Measurements from ENCODE around the gene RASSF7. TPM values are rescaled to one million over a fixed set of nuclear protein-coding genes. Genes with fewer than 3 reads are reported as not detected.

The RASSF7 gene
- total RNA-seq, 1 donor from 2014 or later, result 12.8 TPM

- H3K27ac Mint-ChIP-seq, result no peak overlapping the region
- TF ChIP-seq EZH2 (IDR thresholded peaks at IDR 0.05) (no peak), CTCF (IDR thresholded peaks at IDR 0.05) (no peak), EZH2phosphoT487 (IDR thresholded peaks at IDR 0.05) (no peak)
Observed at GRCh38 chr11:563066-563811, 2.5 kb downstream of the RASSF7 start.

GRCh38 chr11:563812-564578, 3.2 kb downstream of the RASSF7 start:
- no peaks in the 10 kb centered on the region for H3K36me3 Mint-ChIP-seq

More at GRCh38 chr11:563066-563811, 2.5 kb downstream of the RASSF7 start:
- peaks cover 25% of the 10 kb centered on the region for H3F3A ChIP-seq (ENCODE audit: low read depth)
- H3K4me1 ChIP-seq, result peaks cover 21% of the 10 kb centered on the region
- DNase-seq (ENCODE audit: low spot score), result no peak
- no peak overlapping the region for H3K4me2 ChIP-seq
- H3K36me3 ChIP-seq, result no peaks in the 10 kb centered on the region
- H3K9me3 ChIP-seq (ENCODE audit: low read depth), result no peaks in the 10 kb centered on the region
- H2AFZ ChIP-seq (replicated peaks), result no peak overlapping the region
- peaks cover 54% of the 10 kb centered on the region for H4K20me1 ChIP-seq (ENCODE audit: low read depth)
- H3K27ac ChIP-seq, result no peak overlapping the region
- Mint-ChIP-seq H3K4me1 (peaks cover 9% of the 10 kb centered on the region), H3K4me3 (peak overlapping the region; percentile 39), H3K27me3 (ENCODE audit: insufficient read depth, low read depth) (peaks cover 16% of the 10 kb centered on the region), H3K9me3 (no peaks in the 10 kb centered on the region), H3K36me3 (no peaks in the 10 kb centered on the region)
- no peak overlapping the region for H3K9ac ChIP-seq
- H3K27me3 ChIP-seq, result peaks cover 12% of the 10 kb centered on the region
- no peak overlapping the region for H3K4me3 ChIP-seq
- H3K79me2 ChIP-seq (ENCODE audit: low read depth), result peaks cover 18% of the 10 kb centered on the region

GRCh38 chr11:565921-566509, 5.2 kb downstream of the RASSF7 start:
- Histone ChIP-seq H3K4me1 (peaks cover 27% of the 10 kb centered on the region), H4K20me1 (ENCODE audit: low read depth) (peaks cover 54% of the 10 kb centered on the region), H3K4me2 (peak overlapping the region; percentile 2), H3K36me3 (no peaks in the 10 kb centered on the region), H3K9ac (no peak overlapping the region), H3K4me3 (no peak overlapping the region), H3K9me3 (ENCODE audit: low read depth) (no peaks in the 10 kb centered on the region), H3K27ac (no peak overlapping the region), H3F3A (ENCODE audit: low read depth) (peaks cover 30% of the 10 kb centered on the region), H3K79me2 (ENCODE audit: low read depth) (peaks cover 18% of the 10 kb centered on the region), H3K27me3 (peaks cover 5% of the 10 kb centered on the region), H2AFZ (replicated peaks) (no peak overlapping the region)
- Mint-ChIP-seq H3K4me1 (peaks cover 10% of the 10 kb centered on the region), H3K9me3 (no peaks in the 10 kb centered on the region), H3K4me3 (no peak overlapping the region), H3K36me3 (no peaks in the 10 kb centered on the region), H3K27ac (no peak overlapping the region), H3K27me3 (ENCODE audit: insufficient read depth, low read depth) (peaks cover 11% of the 10 kb centered on the region)
- DNase-seq (ENCODE audit: low spot score), result no peak
- no peak for TF ChIP-seq CTCF (IDR thresholded peaks at IDR 0.05)
- no peak for TF ChIP-seq EZH2phosphoT487 (IDR thresholded peaks at IDR 0.05)
- TF ChIP-seq EZH2 (IDR thresholded peaks at IDR 0.05), result no peak

More at GRCh38 chr11:563812-564578, 3.2 kb downstream of the RASSF7 start:
- H3F3A ChIP-seq (ENCODE audit: low read depth), result peaks cover 27% of the 10 kb centered on the region
- H2AFZ ChIP-seq (replicated peaks), result no peak overlapping the region
- peaks cover 18% of the 10 kb centered on the region for H3K79me2 ChIP-seq (ENCODE audit: low read depth)
- peak overlapping the region; percentile 70 for H3K4me3 Mint-ChIP-seq
- H3K27ac ChIP-seq, result no peak overlapping the region
- H3K4me1 Mint-ChIP-seq, result peaks cover 9% of the 10 kb centered on the region
- H3K27me3 Mint-ChIP-seq (ENCODE audit: insufficient read depth, low read depth), result peaks cover 16% of the 10 kb centered on the region
- DNase-seq (ENCODE audit: low spot score), result no peak
- no peak overlapping the region for H3K4me2 ChIP-seq
- no peaks in the 10 kb centered on the region for H3K9me3 Mint-ChIP-seq
- H3K4me1 ChIP-seq, result peaks cover 23% of the 10 kb centered on the region
- H3K27me3 ChIP-seq, result peaks cover 5% of the 10 kb centered on the region
- no peak overlapping the region for H3K9ac ChIP-seq
- no peak overlapping the region for H3K4me3 ChIP-seq
- H4K20me1 ChIP-seq (ENCODE audit: low read depth), result peaks cover 54% of the 10 kb centered on the region
- H3K36me3 ChIP-seq, result no peaks in the 10 kb centered on the region
- H3K27ac Mint-ChIP-seq, result no peak overlapping the region
- no peaks in the 10 kb centered on the region for H3K9me3 ChIP-seq (ENCODE audit: low read depth)
- TF ChIP-seq EZH2 (IDR thresholded peaks at IDR 0.05) (no peak), CTCF (IDR thresholded peaks at IDR 0.05) (no peak), EZH2phosphoT487 (IDR thresholded peaks at IDR 0.05) (no peak)
